ENCODE data around the gene EDC3.

Gene EDC3

DNA sequence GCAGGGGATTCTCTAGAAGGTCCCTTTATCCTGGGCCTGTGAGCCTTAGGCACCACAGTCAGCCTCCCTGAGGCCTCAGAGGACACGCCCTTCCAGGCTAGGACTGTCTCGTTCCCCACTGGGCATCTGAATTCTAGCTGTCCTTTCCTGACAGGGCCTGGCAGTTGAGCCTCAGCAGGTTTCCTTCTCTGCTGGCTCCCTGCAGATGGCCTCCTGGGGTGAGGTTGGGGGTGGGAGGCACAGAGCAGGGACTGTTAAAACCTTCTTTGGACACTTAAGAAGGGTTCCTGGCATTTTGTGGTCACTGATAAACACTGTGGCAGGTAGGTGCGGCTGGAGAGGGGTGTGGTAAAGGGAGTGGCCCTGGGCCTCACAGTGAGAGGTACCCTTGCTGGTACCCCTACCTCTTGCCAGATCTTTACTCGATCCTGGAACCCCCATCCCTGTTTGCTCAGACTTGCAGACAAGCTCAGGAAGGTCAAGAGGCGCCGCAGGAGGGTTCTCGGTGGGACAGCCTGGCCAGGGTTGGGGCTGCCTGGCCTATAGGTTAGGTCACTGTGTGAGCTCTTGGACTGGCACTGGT lies 71.7 kb downstream of the EDC3 start:
- no peak for DNase-seq

DNA sequence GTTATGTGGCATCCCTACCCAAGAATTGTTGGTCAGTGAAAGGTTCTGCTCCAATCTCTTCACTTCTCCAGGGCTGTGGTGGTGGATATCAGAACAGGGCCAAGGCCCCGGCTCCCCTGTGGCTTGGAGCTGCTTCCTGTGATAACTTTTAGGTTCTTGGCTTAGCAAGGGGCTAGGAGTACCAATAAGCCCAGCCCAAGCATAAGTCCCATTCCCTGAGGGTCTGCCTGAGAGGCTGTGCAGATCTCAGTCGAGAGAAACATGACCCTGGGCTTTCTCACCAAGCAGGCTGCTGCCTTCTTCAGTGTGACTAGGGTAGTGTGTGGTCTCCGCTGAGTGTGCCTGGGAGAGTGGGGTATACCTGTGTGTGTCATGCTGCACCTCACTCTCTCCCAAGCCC lies 73.1 kb downstream of the EDC3 start:
- DNase-seq = no peak

DNA sequence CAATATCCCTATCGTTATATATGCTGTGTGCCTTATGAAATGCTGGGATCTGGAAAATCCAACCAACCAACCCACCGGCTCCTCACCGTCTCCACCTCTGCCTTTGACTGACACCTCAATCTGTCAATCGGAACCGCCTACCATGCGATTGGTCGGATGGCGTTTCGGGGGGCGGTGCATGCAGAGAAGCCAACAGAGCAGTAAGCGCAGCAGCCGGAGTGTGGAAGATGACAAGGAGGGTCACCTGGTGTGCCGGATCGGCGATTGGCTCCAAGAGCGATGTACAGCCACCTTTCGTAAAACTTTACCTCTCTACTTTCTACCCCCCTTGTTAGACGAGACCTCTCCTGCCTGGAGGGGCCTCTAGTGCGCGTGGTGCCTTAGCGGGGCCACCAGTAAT lies 73.9 kb downstream of the EDC3 start:
- DNase-seq = no peak

DNA sequence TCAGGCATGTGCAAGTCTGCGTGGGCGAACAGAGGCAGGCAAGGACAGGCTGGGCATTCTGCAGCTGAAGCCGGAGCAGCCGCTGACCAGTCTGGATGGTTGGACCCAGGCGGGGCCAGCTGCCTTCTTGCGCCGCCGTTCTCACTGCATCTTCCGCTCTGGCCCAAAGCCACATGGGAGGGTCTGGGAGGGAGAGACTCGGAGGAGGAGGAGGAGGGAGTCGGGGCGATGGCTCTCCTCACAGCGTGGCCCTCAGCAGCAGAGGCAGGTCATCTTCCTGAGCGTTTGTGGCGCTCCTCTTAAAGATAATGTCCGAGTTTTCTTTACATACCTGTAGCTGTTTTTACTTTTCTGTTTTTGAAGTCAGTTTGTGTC lies 74.3 kb downstream of the EDC3 start:
- no peak for DNase-seq

GRCh38 chr15:74620636-74621545 lies 74.9 kb downstream of the EDC3 start:
- DNase-seq = peak; percentile 82

- no peak for DNase-seq
Observed at GRCh38 chr15:74619916-74620635, 75.7 kb downstream of the EDC3 start.

- DNase-seq = no peak
Observed at GRCh38 chr15:74618841-74619596, 76.8 kb downstream of the EDC3 start.

DNA sequence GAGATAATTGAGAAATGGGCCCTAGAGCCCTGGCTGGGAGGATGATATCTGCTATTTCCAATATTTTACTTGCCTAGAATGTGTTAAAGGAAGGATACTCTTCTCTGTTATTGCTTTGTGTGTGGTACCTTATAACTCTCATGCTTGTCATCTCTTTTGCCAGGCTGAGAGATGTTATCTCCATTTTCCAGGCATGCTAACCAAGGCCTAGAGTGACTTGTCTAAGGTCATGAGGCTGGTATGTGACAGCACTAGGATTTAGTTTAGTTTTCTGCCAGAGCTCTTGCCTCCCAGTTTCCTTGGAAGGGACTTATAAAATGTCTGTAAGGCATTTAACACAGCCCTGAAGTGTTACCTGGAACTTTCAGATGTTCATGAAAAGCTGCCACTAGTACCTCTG lies 78.8 kb downstream of the EDC3 start:
- no peak for DNase-seq

DNA sequence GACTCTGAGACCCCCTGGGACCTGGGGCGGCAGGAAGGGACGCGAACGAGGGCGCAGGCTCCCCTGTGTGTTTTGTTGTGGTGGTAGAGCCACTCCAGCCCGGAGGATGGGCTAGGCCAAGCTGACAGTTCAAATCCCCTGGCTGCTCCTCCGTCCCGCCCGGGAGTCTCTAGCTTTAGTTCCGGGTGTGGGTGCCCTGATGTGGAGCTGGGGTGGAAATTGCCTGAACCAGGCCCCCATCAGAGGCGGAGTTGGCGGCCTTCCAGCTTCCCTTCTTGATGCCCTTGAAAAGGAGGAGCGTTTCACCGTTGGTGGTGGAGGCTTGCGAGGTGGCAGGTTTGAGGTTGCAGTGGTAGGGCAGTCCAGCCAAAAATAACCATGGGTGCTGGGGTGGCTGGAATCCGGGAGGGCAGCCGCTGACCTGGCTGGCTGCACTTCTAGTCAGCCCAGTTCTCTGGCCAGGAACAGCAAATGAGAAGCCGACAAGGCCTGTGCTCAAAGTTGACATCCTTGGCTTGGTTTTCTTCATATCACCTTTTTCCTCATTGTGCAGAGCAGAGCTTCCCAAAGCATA lies 79.4 kb downstream of the EDC3 start:
- DNase-seq = peak; percentile 80

DNA sequence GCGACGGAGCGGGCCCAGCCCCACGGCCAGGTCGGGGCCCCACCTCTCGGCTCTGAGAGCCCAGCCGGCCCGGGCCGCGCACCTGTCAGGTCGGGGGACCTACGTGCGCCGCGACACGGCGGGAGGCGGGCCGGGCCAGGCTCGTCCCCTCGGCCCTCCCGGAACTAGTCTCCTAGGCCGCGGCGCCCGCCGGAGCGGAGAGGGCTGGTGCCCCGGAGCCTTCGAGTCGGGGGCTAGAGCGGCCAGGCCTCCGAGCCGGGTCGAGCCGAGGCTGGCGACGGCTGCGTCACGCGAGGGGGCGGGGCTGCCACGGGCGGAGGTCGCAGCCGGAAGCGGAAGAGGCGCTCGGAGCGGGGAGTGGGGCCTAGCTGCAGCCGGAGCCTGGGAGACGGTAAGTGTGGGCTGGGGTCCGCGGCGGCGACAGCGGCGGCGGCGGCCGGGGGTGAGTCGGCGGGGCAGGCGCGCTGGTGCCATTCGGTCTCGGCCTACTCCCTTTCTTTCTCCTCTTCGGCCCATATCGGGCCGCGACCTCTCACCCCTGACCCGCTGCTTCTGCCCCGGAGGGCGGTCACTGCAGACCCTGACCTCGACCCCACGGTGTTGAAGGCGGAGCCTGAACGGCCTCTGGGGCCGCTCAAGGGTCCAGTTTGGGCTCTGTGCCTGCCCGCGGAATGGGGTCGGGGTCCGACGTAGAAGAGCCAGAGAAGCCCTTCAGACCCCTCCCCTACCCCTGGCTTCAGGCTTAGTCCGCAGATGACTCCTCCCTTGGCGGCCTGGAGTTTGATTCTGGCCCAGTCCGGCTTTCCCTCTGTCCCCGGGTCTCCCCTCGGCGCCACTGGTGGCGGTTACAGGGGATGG lies 80.1 kb downstream of the EDC3 start, which contains the start of gene CLK3:
TSS of gene CLK3 (plus strand) at position 329 of the 858 bp plus-strand sequence. CDS start 3,361 bp downstream, outside the sequence.
- peak; percentile 97 for DNase-seq

GRCh38 chr15:74614744-74615507 lies 80.9 kb downstream of the EDC3 start:
- peak; percentile 89 for DNase-seq

- no peak for DNase-seq
Observed at GRCh38 chr15:74613953-74614743, 81.7 kb downstream of the EDC3 start.

GRCh38 chr15:74613089-74613952 lies 82.5 kb downstream of the EDC3 start:
- DNase-seq = no peak

GRCh38 chr15:74612677-74613076 lies 83.1 kb downstream of the EDC3 start:
- no peak for DNase-seq

GRCh38 chr15:74611834-74612233 lies 84.0 kb downstream of the EDC3 start:
- no peak for DNase-seq

DNA sequence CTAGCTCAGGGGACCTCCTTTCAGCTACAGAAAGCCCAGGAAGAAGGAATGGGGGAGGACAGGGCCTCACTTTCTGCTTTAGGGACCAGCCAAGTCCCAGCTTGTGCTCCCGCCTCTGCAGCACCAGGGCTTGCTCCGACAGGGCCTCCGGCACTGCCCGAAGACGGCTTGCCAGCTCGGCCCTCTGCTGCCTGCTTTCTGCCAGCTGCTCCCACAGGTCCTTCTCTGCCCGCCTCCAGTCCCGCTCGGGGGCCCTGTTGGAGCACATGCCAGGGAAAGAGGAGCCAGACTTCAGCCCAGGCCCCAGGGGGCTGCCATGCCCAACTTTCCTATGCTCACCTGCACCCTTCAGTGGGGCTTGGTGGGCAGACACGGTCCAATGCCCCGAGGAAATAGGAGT lies 84.5 kb downstream of the EDC3 start:
- no peak for DNase-seq

DNA sequence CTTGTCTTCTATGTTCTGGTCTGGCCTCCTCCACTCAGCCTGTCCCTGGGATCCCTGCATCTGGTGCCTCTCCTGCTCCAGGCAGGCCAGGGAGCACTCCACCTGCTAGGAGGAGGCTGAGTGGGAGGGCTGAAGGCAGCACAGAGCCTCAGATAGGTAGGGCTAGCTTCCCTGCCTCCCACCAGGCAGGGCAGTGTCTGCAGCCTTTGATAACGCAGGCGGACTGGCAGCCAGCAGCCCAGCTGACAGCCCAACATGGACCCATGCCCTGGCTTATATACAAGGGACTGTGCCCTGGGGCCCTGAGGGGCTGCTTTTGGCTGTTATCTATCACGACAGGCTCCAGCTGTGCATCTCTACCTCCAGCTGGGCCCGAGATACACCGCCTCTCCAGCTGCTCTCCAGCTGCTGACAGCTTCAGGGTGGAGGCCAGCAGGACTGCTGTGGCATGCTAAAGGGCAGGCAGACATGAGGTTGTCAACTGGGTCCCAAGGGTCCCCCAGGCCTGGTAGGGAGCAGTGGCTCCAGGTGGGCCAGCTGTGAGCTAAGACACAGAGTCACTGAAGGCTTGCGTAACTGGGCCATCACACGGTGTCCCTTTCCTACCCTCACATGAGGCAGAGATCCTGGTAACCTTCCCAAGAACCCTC lies 85.4 kb downstream of the EDC3 start:
- DNase-seq = no peak

GRCh38 chr15:74609938-74610301 lies 85.9 kb downstream of the EDC3 start:
- no peak for DNase-seq

Measured in inflammatory macrophage treated with lipopolysaccharide for 4 hours (primary cell).